ENCODE results near the gene FBXO47.

DNA sequence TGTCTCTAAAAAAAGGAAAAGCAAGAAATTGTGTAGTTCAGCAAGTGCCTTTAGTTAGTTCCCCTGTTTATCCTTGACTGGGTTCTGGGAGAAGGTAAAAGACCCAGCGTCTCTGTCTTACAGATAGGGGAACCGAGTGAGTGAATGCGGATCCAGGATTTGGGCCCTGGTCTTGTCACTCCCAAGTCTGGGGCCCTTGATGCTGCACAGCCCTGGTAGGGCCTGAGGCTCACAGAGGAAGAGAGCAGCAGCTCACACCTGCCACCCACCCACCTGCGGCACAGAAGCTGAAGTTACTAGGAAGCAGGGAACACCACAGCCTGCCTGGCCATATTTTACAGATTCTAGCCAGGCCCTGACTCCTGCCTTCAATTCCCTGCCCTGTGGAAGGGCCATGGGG lies 75.1 kb downstream of the FBXO47 start:
- TF ChIP-seq, protein P1, sequence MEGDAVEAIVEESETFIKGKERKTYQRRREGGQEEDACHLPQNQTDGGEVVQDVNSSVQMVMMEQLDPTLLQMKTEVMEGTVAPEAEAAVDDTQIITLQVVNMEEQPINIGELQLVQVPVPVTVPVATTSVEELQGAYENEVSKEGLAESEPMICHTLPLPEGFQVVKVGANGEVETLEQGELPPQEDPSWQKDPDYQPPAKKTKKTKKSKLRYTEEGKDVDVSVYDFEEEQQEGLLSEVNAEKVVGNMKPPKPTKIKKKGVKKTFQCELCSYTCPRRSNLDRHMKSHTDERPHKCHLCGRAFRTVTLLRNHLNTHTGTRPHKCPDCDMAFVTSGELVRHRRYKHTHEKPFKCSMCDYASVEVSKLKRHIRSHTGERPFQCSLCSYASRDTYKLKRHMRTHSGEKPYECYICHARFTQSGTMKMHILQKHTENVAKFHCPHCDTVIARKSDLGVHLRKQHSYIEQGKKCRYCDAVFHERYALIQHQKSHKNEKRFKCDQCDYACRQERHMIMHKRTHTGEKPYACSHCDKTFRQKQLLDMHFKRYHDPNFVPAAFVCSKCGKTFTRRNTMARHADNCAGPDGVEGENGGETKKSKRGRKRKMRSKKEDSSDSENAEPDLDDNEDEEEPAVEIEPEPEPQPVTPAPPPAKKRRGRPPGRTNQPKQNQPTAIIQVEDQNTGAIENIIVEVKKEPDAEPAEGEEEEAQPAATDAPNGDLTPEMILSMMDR (conservative IDR thresholded peaks at IDR 0.05) = no peak
- no peak for TF ChIP-seq ZFX (IDR thresholded peaks at IDR 0.05)
